ENCODE measurements around the gene KRT71.
"Not testable (repeated sequence)": the region's sequence is repeated elsewhere in the genome, so short reads cannot be mapped to it uniquely, and the experiment has no call there.

KRT71 gene

DNA sequence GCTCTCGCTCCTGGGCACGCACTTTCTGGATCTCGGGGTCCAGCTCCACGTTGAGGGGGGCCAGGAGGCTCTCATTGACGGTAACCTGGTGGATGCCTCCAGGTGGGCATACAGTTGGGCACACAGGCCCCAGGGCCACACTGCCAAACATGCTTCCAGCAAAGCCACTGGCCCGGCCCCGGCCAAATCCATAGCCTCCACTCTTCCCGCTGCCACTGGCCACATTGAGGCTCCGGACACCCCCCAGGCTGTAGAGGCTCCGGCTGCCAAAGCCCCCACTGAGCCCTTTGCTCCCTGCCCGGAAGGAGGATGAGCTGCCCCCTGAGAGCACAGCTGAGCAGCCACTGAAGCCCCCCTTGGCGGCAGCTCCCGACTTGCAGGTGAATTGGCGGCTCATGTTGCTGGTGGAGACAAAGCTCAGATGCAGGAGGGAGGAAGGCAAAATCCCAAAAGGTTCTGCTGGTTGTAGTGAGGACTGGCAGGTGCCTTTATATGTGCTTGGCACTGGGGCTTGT lies at the start of gene KRT71:
TSS of gene KRT71 (minus strand) at position 465 of the 515 bp plus-strand sequence. CDS start at position 397, 68 bp downstream.
- DNase-seq (ENCODE audit: low read depth) = no peak

DNA sequence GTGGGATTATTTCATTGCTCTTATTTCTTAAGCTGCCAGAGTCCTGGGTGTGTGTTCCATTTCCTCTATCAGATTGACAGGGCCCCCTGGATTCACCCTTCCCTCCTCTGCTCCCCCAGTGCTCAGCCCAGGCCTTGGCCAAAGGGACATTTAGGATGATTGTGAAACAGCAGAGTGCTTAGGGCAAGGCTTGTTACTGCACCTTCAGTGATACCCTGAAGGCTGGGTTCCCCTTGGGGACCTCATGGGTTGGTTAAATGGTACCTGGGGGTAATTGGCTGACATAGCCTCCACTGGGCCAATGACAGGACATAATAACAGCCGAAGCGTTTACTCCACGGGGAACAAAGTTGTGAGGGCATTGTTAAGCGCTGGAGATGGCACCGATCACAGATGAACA lies 49.6 kb upstream of the KRT71 start:
- no peak for DNase-seq (ENCODE audit: low read depth)

DNA sequence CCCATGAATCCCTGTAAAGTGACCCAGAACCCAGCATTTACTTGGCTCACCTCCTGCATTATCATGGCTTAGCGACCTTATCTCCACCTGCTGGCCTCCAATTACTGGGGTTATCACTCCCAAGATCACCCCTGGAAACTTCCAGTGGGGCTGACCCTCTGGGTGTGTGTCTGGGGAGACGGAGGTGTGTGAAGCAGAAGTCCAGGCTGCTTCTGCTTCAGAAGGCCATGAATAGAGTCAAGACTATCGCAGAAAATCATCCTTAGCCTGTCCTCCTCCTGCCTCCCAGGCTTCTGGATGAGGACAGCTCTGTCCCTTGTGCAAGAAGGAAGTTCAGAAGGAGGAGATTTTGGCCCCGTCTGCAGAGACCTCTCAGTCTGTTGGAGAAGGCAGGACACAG lies 48.7 kb upstream of the KRT71 start:
- no peak for DNase-seq (ENCODE audit: low read depth)

DNA sequence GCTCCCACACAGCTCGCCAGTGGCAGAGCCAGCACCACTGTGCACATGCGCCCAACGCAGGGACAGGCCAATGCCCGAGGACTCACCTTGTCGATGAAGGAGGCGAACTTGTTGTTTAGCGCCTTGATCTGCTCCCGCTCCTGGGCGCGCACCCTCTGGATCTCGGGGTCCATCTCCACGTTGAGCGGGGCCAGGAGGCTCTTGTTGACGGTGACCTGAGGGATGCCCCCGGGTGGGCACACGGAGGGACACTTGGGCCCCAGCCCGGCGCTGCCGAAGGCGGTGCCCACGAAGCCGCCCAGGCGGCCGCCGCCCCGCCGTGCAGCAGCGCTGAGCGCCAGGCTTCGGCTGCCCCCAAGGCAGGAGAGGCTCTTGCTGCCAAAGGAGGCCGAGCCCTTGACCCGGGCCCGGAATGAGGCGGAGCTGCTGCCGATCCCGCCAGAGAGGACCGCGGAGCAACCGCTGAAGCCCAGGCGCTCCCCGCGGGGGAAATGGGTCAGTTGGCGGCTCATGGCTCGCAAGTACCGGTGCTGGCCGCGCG lies 48.1 kb upstream of the KRT71 start, which contains the start of gene KRT72:
TSS of gene KRT72 (minus strand) at position 523 of the 541 bp plus-strand sequence. CDS start at position 512, 11 bp downstream.
- no peak for DNase-seq (ENCODE audit: low read depth)

DNA sequence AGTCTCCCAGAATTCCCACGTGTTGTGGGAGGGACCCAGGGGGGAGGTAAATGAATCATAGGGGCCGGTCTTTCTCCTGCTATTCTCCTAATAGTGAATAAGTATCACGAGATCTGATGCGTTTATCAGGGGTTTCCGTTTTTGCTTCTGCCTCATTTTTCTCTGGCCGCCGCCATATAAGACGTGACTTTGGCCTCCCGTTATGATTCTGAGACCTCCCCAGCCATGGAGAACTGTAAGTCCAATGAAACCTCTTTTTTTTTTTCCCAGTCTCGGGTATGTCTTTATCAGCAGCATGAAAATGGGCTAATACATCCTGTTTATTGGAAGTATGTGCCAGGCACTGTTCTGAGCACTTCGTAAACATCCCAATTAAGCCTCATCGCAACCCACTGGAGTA lies 47.5 kb upstream of the KRT71 start:
- no peak for DNase-seq (ENCODE audit: low read depth)

DNA sequence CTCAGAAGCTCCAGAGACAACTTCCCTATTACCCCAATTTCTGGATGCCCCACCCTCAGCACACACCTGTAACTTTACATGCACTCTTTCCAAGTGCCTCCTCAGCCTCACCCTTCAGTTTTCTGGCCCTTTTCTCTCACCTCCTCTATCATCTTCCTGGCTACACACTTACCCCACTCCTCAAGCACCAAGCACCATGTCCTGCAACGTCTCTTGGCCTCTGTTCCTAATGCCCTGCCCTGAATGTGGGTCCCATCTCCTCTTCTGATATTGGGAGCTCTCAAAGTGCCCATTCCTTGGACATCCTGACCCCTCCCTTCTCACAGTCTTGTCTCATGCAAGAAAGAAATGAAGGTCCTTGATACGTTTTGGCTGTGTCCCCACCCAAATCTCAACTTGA lies 47.1 kb upstream of the KRT71 start:
- DNase-seq (ENCODE audit: low read depth) = no peak

DNA sequence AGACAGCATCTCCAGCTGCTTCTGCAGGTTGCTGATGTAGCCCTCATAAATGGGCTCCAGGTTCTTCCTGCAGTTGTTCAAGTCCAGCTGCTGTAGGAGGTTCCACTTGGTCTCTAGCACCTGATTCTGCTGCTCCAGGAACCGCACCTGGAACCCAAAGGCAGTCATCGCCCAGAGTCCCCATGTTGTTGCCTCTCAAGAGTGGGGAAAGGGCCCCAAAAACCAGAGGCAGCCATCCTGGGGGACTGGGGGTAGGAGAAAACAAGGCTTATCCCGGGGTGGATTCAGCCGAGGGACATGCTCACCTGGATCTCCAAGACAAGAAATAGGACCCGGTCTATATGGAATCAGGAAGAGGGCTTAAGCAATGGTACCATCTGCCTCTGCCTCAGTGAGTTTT lies 46.0 kb upstream of the KRT71 start:
- no peak for DNase-seq (ENCODE audit: low read depth)

DNA sequence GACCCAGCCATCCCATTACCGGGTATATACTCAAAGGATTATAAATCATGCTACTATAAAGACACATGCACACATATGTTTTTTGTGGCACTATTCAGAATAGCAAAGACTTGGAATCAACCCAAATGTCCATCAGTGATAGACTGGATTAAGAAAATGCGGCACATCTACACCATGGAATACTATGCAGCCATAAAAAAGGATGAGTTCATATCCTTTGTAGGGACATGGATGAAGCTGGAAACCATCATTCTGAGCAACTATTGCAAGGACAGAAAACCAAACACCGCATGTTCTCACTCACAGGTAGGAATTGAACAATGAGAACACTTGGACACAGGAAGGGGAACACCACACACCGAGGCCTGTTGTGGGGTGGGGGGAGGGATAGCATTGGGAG lies 41.3 kb upstream of the KRT71 start:
- not testable (repeated sequence) for DNase-seq (ENCODE audit: low read depth)

DNA sequence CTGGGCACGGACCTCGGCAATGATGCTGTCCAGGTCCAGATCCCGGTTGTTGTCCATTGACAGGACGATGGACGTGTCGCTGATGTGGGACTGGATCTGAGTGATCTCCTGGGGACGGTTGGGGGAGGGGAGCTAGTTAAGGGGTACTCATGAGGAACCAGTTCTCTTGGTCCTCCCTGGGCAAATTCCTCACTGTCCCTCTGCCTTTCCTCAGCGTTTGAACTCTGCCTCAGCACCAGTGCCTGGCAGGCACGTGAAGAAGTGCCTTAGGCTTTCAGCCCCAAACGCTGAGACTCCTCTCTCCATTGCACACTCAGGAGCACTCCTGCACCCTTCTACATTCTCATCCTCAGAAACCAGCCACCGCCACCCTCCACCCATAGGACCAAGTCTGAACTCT lies 38.6 kb upstream of the KRT71 start:
- no peak for DNase-seq (ENCODE audit: low read depth)

DNA sequence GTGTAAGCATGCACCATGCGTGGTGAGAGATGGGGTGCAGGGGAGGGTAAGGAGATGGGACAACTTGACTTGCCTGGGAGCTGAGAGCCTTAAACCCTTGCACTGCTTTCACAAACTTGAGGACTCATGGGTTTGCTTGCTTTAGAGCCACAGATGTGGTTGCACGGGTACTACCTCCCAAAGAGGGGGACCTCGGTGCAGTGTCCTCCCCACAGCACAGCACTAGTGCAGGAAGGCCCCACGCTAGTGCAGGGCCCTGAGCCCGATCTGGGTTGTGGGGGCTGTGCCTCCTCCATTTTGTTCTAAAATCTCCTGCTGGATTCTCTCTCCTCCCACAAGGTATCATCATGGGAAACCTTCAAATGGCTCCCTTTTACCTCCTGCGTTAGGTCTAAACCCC lies 37.1 kb upstream of the KRT71 start:
- DNase-seq (ENCODE audit: low read depth) = no peak

DNA sequence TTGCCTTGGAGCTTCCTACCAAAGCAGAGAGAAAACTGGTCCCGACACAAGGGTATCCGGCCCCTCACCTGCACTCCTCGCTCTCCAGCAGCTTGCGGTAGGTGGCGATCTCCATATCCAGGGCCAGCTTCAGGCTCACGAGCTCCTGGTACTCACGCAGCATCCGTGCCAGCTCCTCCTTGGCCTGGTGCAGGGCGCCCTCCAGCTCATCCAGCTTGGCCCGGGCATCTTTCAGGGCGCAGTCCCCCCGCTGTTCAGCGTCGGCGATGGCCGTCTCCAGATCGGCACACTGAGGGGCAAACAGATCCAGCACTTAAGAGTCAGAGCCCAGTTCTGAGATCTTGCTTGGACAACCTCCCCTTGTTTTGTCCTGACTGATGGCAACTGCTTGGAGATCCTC lies 34.6 kb upstream of the KRT71 start:
- no peak for DNase-seq (ENCODE audit: low read depth)

DNA sequence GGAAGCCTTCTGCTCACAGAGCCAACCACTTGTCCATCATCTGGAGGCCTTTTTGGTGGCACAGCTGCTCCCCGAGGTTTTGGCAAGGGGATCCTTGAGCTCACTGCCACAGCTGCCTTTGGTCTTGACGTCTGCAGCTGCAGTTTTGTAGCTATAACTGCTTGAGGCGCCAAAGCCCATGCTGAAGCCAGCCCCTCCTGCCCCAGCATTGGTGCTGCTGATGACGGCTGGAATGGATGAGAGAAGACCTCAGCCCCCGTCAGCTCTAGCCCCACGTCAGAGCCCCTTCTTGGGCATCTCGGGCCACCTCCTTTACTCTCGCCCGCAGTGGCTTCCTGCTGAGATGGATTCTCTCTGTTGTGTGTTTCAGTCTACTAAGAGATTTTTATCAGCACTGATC lies 33.0 kb upstream of the KRT71 start:
- peak; percentile 38 for DNase-seq (ENCODE audit: low read depth)

DNA sequence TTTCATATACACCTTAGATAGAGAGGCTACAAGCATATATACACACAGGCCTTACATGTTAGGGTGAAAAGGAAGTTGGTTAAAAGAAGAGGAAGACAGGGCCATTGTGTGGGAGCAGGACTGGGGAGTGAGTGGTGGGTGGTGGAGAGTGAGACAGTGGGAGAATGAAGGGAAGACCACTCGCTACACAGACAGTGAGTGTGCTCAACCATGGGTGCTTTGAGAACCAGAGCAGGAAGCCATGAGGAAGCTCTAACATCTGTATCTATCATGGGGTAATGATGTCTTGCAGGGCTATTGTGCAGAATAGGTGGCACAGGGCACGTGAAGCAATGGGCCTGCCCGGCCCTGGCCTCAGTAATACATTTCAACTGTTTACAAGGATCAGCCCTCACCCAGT lies 32.1 kb upstream of the KRT71 start:
- DNase-seq (ENCODE audit: low read depth) = no peak

DNA sequence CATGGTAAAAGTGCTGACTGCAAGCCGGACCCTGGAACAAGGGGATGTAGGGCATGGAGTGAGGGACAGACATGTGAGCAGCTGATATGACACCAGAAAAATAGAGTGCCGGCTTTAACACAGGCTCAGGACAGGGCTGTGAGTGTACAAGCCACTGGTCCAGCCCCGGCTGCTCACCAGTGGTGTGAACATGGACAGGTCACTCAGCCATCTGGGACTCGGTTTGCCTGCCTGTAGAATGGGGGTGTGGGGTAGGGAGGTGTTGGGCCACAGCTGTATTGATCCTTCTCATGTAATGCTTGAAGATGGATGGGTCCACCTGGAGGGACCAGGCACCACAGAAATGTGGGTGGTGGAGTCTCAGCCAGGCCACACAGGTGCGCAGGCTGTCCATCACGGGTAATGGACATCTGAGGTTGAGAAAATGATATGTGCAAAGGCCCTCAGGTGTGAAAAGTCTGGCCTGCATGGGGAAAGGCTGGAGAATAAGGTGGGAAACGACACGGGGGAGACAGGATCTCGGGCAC lies 31.3 kb upstream of the KRT71 start:
- DNase-seq (ENCODE audit: low read depth) = no peak

DNA sequence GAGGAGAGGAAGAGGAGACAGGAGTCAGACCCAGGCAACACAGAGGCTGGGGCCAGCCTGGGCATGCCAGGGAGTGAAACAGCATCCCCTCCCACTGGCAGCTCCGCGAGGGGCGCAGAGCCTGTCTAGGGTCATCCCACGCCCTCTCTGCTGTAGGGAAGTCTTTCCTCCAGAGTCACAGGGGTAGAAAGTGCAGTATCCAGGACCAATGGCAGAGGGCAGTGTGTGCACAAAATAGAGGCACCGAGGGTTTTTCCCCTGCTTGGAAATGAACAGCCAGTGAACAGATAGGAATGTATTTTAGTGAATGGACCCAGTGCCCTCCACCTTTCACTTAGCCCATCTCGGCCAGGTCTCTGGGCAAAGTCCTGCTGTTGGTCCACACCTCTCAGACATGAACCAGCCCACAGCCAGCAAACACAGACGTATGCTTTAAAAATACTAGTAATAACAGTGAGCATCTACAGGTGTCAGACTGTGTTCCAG lies 30.1 kb upstream of the KRT71 start:
- DNase-seq (ENCODE audit: low read depth) = peak; percentile 30

DNA sequence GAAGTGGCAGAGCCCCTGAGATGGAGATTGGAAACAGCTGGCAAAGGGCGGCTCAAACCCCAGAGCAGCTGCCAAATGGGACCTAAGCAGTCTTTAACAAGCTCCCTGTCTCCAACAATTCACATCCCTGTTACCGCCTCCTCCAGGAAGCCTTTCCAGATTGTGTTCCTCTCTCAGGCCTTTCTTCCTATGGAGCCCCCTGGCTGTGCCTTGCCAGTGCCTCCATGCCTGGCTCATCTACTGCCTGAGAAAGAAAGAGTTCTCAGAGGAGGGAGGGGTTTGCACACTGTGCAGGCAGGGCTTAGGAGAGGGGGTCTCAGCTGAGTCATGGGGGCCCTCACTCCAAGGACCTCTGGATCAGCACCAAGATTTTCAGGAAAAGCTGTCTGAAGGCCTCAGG lies 29.5 kb upstream of the KRT71 start:
- DNase-seq (ENCODE audit: low read depth) = no peak

DNA sequence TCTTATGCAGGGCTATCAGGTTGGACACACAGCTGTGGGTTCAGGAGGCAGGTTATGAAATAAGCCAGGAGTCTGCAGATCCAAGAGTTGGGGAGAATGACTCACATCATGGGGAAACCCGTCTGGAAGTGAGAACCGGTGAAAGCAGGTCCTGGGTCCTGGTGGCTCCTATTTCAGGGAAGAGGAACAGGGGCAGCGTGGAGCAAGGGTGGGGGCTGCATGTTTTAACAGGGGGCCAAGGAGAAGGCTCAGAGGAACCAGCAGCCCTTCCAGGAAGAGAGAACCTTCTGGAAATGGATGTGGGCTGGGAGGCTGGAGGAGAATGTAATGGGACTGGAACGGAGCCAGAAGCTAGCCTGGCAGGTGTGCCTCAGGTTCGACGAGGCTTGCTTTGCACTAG lies 28.5 kb upstream of the KRT71 start:
- DNase-seq (ENCODE audit: low read depth) = no peak

DNA sequence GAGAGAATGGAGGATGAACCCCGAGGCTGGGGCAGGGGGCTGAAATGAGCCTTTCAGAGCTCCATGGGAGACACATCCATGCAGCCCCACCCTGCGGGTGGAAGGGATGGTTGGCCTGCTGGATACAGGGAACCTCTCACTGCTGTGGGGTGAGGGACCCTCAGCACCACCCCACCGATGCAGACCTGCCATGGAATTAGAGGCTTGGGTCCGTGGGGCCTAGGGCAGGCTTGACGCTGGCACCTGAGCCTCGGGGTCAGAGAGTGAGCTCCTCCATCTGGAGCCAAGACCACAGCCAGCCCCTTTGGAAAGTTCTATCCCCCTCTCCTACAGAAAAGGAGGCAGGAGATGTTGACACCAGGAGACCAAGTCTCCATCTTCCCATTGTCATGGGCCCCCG lies 28.1 kb upstream of the KRT71 start:
- DNase-seq (ENCODE audit: low read depth) = no peak

DNA sequence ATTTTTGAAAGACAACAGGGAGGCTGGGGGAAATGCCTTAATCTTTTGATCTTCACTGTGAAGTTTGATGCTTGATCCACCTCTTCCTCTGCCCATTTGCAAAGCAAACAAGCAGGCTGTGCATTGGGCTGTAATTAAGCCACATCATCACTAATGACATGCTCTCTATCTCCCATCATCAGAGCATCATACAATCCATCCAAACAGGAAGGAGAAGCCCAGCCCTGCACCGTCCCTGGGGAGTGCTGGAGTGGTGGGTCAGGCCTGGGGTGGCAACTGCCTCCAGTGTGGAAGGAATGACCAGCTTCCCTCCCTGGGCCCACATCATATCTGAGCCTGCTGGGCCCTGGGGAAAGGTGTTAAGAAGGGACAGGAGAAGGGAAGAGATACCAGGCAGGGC lies 27.6 kb upstream of the KRT71 start:
- no peak for DNase-seq (ENCODE audit: low read depth)

DNA sequence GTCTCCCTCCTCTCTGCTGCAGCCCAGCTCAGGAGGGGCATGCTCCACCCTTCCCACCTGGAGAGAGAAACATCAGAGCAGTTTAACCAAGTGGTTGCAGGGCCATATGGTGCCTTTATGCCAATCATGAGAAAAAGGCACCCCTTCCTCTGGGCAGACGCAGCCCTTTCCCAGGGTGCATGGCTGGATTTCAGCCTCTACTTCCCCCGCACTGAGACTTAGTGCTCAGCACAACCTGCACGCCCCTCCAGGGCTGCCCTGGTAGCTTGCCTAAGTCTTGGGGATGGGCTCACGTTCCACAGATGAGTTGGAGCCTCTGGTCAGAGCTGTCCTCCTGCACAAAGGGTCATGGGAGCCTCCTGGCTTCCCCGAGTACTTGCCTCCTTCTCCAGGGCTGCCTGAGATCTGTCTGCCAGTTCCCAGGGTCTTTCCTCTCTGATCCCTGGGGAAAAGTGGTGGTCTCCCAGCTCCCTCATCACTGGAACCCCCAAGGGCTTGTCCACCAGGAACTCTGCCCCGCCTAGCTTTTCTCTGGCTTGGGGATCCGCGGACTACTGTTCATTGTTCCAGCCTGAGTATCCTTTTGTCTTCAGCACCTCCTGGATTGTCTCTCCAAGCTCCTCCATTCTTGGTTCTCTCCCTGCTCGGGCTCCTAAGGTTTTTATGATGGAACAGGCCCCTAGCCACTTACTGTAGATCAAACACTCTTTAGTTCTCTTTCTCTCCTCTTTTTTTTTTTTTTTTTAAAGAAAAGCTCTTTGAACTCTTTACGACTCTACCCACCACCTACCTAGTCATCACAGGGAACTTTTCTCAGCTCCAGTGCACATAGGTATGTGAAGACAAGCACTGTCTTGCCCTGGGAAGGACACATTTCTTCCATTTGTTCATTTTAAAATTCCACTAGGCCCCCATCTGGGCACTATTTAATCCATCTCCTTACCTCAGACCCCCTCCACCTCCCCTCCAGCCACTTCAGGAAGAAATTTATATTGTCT lies 26.8 kb upstream of the KRT71 start:
- no peak for DNase-seq (ENCODE audit: low read depth)

DNA sequence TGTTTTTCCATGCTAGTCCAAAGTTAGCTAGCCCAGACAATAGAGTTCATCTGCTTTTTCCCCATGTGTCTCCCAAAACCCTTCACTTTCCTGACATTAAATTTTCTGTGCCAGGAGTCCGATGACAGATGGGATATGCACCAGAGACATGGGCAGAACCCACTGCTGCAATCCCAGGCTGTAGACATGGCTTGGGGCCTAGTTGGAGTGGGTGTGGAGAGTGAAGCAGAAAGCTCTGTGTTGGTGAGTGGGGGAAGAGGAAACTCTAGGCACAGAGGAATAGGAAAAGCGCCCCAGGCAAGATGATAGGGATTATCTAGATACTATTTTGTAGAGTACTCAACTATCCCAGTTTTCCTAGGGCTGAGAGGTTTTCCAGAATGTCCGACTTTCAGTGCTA lies 25.5 kb upstream of the KRT71 start:
- no peak for DNase-seq (ENCODE audit: low read depth)

DNA sequence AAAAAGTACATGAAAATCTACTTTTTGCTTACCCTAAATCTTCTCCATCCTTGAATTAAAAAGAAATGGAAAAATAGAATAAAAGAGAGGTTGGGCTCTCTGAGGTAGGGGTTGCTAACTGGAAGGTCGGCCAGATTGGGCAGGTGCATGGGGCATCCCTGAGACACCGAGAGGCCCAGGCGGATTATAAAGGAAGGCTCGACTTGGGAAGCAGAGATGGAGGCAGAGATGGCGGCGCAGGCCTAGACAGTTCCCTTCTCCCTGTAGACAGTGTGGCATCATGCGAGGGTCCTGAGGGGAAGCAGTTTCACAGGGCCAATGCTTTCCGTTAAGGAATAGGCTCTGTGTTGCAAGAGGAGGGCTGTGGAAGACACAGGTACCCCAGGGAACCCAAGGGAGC lies 24.4 kb upstream of the KRT71 start:
- no peak for DNase-seq (ENCODE audit: low read depth)

DNA sequence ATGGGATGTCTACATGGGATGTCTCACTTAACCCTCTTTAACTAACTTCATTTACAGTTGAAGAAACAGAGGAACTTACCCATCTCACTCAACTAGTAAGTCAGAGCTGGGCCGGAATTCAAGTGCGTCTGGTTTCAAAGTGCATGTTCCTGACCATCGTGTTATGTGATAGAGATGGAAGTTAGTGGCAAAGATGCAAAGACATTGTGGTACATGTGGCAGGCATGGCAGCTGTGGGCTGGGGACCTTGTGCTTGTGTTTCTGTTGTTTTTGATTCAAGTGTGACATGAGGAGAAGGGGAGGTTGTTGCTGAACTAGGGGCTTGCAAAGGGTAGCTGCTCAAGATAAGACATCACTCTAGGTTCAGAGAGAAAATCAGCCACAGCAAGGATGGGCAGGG lies 23.0 kb upstream of the KRT71 start:
- no peak for DNase-seq (ENCODE audit: low read depth)
